Type B pancreatic cell (in vitro differentiated cells): ENCODE data around the gene STXBP6. TPM values are rescaled to one million over a fixed set of nuclear protein-coding genes. Genes with fewer than 3 reads are reported as not detected.

Source experiments
- DNase-seq: peaks from one replicate; pipeline ENCODE4 v3.0.0; 2021; ENCODE audit warnings: mixed read lengths; ENCODE audit not compliant: unreplicated experiment; ENCODE audit errors: extremely low spot score
- H3K27ac Mint-ChIP-seq: 2 replicates; pipeline ENCODE4 v1.8.0; 2021; ENCODE audit warnings: mild to moderate bottlenecking, mixed read lengths
- H3K27me3 Mint-ChIP-seq: 2 replicates; pipeline ENCODE4 v1.8.0; 2021; ENCODE audit warnings: mixed read lengths
- H3K36me3 Mint-ChIP-seq: 2 replicates; pipeline ENCODE4 v1.8.0; 2021; ENCODE audit warnings: mixed read lengths
- H3K4me1 Mint-ChIP-seq: one replicate; pipeline ENCODE4 v1.8.0; 2021; ENCODE audit warnings: mixed read lengths; ENCODE audit not compliant: unreplicated experiment
- H3K4me3 Mint-ChIP-seq: 2 replicates; pipeline ENCODE4 v1.8.0; 2021; ENCODE audit warnings: mild to moderate bottlenecking, mixed read lengths
- H3K9me3 Mint-ChIP-seq: 2 replicates; pipeline ENCODE4 v1.8.0; 2021; ENCODE audit warnings: mixed read lengths
- total RNA-seq: library from RNA; stranded (reverse); gene quantifications from 2 replicates; pipeline ENCODE4 v1.2.1, GENCODE V29; 2021; ENCODE audit warnings: low replicate concordance
- TF ChIP-seq, protein P1 (sequence below): fragments of 200-600 bp; sonication (generic); conservative IDR thresholded peaks from 2 replicates; pipeline ENCODE4 v1.5.0; 2021; ENCODE audit warnings: antibody characterized with exemption, mild to moderate bottlenecking

The STXBP6 gene
- total RNA-seq, 1 donor from 2014 or later, result 17.0 TPM

DNA sequence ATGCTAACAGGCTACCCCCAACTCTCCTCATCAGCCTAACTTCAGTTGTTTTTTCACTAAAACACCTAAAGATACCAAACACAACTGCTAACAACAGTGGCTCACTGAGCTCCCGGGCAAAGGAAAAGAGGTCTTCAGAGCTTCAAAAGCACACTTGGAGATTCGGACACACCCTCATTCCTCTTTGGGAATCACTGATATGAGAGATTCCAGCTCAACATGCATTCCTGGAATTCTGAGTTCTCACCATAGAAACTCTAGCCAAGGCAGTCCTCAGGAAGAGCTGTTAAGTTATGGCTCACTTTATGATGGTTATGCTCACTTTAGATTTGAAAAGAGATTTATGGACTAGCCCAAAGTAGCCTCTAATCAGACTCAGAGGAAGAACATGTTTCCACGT lies 40.1 kb downstream of the STXBP6 start:
- peaks cover 4% of the 10 kb centered on the region for H3K36me3 Mint-ChIP-seq
- no peaks in the 10 kb centered on the region for H3K27me3 Mint-ChIP-seq
- H3K9me3 Mint-ChIP-seq, result no peaks in the 10 kb centered on the region
- peak overlapping the region; percentile 67 for H3K4me3 Mint-ChIP-seq
- H3K27ac Mint-ChIP-seq, result peak overlapping the region; percentile 91
- TF ChIP-seq, protein P1, sequence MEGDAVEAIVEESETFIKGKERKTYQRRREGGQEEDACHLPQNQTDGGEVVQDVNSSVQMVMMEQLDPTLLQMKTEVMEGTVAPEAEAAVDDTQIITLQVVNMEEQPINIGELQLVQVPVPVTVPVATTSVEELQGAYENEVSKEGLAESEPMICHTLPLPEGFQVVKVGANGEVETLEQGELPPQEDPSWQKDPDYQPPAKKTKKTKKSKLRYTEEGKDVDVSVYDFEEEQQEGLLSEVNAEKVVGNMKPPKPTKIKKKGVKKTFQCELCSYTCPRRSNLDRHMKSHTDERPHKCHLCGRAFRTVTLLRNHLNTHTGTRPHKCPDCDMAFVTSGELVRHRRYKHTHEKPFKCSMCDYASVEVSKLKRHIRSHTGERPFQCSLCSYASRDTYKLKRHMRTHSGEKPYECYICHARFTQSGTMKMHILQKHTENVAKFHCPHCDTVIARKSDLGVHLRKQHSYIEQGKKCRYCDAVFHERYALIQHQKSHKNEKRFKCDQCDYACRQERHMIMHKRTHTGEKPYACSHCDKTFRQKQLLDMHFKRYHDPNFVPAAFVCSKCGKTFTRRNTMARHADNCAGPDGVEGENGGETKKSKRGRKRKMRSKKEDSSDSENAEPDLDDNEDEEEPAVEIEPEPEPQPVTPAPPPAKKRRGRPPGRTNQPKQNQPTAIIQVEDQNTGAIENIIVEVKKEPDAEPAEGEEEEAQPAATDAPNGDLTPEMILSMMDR, result no peak
- DNase-seq, result no peak
- H3K4me1 Mint-ChIP-seq, result peaks cover 18% of the 10 kb centered on the region

DNA sequence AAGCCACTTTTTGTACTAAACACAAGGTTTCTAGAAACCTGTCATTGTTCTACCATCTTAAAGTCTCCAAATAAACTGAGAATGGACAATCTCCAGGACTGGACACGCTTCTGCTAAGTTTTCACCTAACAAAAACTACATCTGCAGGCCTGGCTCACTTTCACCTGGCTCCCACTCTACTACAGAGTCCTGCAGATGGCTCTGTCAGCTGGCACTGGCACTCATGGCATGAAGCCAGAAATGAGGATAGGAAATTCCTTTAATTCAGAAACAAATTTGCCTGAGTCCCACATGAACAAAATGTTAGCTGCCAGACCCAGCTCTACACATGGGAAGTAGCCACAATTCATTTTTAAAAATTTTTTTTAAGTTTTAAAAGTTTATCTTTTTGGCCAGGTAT lies 42.1 kb downstream of the STXBP6 start:
- Mint-ChIP-seq H3K4me3 (peak overlapping the region; percentile 24), H3K27ac (peak overlapping the region; percentile 93), H3K27me3 (no peaks in the 10 kb centered on the region), H3K9me3 (no peaks in the 10 kb centered on the region), H3K4me1 (peaks cover 33% of the 10 kb centered on the region), H3K36me3 (peaks cover 4% of the 10 kb centered on the region)
- DNase-seq, result no peak
- TF ChIP-seq, protein P1, result no peak

DNA sequence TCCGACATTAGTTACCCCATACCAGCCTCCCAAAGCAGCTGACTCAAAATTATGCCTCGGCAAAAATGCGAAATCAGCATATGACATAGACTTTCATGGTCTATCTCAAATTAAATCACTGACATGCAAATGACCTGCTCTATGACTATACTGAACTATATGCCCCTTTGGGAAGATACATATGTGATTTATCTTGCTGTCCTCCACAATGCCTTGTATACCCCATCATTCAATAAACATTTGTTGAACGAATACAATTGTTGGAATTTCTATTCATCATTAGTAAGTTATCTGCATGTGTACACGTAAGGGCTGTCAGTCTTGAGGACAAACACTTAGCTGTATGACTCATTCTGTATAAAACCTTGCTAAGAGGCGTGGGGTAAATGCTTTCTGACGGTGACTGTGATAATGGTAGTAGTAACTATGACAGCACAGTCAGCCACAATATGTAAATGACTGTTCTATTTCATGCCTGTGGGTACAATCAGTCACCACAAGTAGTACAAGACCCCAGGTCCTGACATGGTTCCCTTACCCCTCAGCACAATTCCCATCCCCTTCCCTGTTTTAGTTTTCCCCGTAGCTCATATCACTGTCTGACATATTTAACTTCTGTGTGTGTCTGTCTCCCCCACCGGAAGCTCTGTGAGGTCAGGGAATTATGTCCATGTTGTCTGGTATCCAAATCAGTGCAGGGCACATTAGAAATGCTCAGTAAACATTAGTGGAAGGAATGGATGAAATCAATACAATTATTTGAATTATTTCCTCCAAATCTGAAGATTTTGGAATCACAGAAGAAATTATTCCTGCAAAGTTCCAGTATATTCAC lies 42.8 kb downstream of the STXBP6 start:
- peak overlapping the region; percentile 24 for H3K4me3 Mint-ChIP-seq
- H3K27me3 Mint-ChIP-seq, result no peaks in the 10 kb centered on the region
- peaks cover 4% of the 10 kb centered on the region for H3K36me3 Mint-ChIP-seq
- no peak for DNase-seq
- H3K4me1 Mint-ChIP-seq, result peaks cover 33% of the 10 kb centered on the region
- H3K9me3 Mint-ChIP-seq, result no peaks in the 10 kb centered on the region
- H3K27ac Mint-ChIP-seq, result peak overlapping the region; percentile 93
- TF ChIP-seq, protein P1, result no peak

DNA sequence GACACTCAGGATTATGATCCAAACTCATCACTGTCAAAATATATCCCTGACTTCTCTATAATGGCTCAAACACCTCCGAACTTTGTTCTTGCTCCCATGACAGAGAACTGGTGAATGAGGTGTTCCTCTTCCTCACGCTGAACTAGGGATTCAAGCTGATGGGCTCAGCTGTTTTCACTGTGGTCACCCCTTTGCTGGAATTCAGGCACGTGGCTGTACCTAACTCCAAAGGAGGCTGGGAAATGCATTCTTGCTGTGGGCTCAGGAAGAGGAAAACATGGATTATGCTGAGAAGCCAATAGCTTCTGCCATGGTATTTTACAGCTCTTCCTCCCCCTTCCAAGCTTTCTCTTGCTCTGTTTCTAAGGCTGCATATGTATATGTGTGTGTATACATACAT lies 43.9 kb downstream of the STXBP6 start:
- no peaks in the 10 kb centered on the region for H3K9me3 Mint-ChIP-seq

DNA sequence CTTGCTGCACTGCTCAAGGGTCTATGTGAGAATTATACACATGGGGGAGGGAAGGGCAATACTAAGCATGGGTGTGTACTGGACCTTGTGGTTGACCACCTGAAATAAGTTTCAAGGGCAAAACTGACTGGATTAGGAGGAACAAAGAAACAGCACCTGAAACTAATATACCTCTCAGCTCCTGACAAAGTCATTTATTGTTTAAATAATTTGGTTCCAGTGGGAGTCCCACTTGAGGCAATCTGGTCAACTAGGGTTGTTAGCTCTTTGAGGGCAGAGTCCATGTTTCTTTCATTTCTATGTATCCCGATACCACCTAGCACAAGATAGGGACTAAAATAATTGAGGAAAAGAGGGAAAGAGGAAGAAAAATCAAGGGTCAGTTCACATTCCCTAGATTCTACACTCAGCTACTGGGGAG lies 45.5 kb downstream of the STXBP6 start:
- TF ChIP-seq, protein P1, result no peak
- no peaks in the 10 kb centered on the region for H3K9me3 Mint-ChIP-seq
- no peak for DNase-seq
- H3K4me1 Mint-ChIP-seq, result peaks cover 36% of the 10 kb centered on the region
- peaks cover 1% of the 10 kb centered on the region for H3K36me3 Mint-ChIP-seq
- no peaks in the 10 kb centered on the region for H3K27me3 Mint-ChIP-seq
- H3K27ac Mint-ChIP-seq, result no peak overlapping the region
- no peak overlapping the region for H3K4me3 Mint-ChIP-seq

More for the DNA sequence above, 43.9 kb downstream of the STXBP6 start:
- Mint-ChIP-seq H3K36me3 (peaks cover 4% of the 10 kb centered on the region), H3K4me1 (peaks cover 42% of the 10 kb centered on the region), H3K27ac (peak overlapping the region; percentile 93), H3K4me3 (no peak overlapping the region), H3K27me3 (no peaks in the 10 kb centered on the region)
- DNase-seq, result no peak
- TF ChIP-seq, protein P1, result no peak
